K562 (cell line): ENCODE measurements around the gene OBSCN. TPM values are rescaled to one million over a fixed set of nuclear protein-coding genes. Genes with fewer than 3 reads are reported as not detected.
A peak's percentile ranks its signal among the peaks of the same experiment; 100 is the strongest.

ENCODE experiments used
- ATAC-seq: fragments of 200-7000 bp; cut with Tn5 transposase; 3 replicates; pipeline ENCODE4 v1.9.1; 2020; ENCODE audit warnings: moderate library complexity
- BruUV-seq: library from RNA; stranded (reverse); fragments of 400-500 nt; replicated peaks from 2 replicates; lab custom pipeline; 2021; lab: Mats Ljungman, UMichigan
- CTCF ChIA-PET: fragments of 300-600 bp; formaldehyde crosslinking; extraction: SDS; loops from one replicate; lab custom pipeline; 2021; ENCODE audit warnings: low intra/inter-chr PET ratio; lab: Yijun Ruan, JAX
- POLR2A ChIA-PET: fragments of 300-600, 350-650 bp; sonication (Branson Sonifier 250); formaldehyde crosslinking; extraction: SDS; loops from one replicate; lab custom pipeline; 2021; ENCODE audit warnings: antibody characterized with exemption, inconsistent platforms; lab: Yijun Ruan, JAX
- DNase-seq, 4 experiments: peaks; one replicate each; pipeline versions ENCODE4 v3.0.0 to v3.0.0-alpha.2; 2011 to 2018; ENCODE audit warnings: low spot score in 3 of 4, mixed read lengths in 3 of 4; ENCODE audit errors: extremely low read depth in 1 of 4
- FAIRE-seq: peaks from 2 replicates; lab custom pipeline; 2011; peaks lifted over from hg19 to GRCh38; lab: Jason Lieb, UNC
- H2AFZ ChIP-seq: 2 replicates; pipeline ENCODE4 v1.6.0; 2011; ENCODE audit warnings: low read depth, low read length, control low read depth, inconsistent platforms
- H3K27ac ChIP-seq: fragments of 200-600 bp; 3 replicates; pipeline ENCODE4 v1.8.0; 2011; ENCODE audit warnings: low read depth, mild to moderate bottlenecking, control low read depth, inconsistent platforms, low read length, moderate library complexity, mixed read lengths; ENCODE audit errors: extremely low read depth
- H3K27me3 ChIP-seq, 2 experiments: fragments of 300-600 bp in 1 of 2; 2 replicates in 1 of 2; 3 replicates in 1 of 2; pipeline versions ENCODE4 v1.6.0 to v1.8.0; 2011; ENCODE audit warnings: inconsistent platforms in 2 of 2, low read length in 2 of 2, mild to moderate bottlenecking in 1 of 2, mixed read lengths in 1 of 2, moderate library complexity in 1 of 2; ENCODE audit not compliant: control insufficient read depth in 2 of 2, insufficient read depth in 2 of 2
- H3K36me3 ChIP-seq: fragments of 300-600 bp; 3 replicates; pipeline ENCODE4 v1.8.0; 2011; ENCODE audit warnings: mild to moderate bottlenecking, low read length, inconsistent platforms; ENCODE audit not compliant: control insufficient read depth, insufficient read depth
- H3K4me1 ChIP-seq, 2 experiments: fragments of 200-600 bp in 1 of 2; replicated peaks in 1 of 2; 2 replicates in 1 of 2; 3 replicates in 1 of 2; pipeline versions ENCODE4 v1.5.1 to v1.8.0; 2011; ENCODE audit warnings: inconsistent platforms in 2 of 2, low read length in 2 of 2, mild to moderate bottlenecking in 1 of 2, mixed read lengths in 1 of 2, moderate library complexity in 1 of 2; ENCODE audit not compliant: control insufficient read depth in 2 of 2, insufficient read depth in 2 of 2
- H3K4me2 ChIP-seq: 2 replicates; pipeline ENCODE4 v1.6.1; 2011; ENCODE audit warnings: low read length, control low read depth, inconsistent platforms, mixed read lengths; ENCODE audit not compliant: insufficient read depth
- H3K4me3 ChIP-seq: fragments of 200-600 bp; sonication (generic), shearing (Covaris generic); 2 replicates; pipeline ENCODE4 v1.5.1; 2016; ENCODE audit warnings: control low read depth, inconsistent platforms
- H3K79me2 ChIP-seq: fragments of 200-600 bp; 3 replicates; pipeline ENCODE4 v1.8.0; 2011; ENCODE audit warnings: low read length, inconsistent platforms; ENCODE audit not compliant: control insufficient read depth, insufficient read depth
- H3K9ac ChIP-seq, 2 experiments: 2 replicates each; pipeline versions ENCODE4 v1.6.0 to v1.6.1; 2011; ENCODE audit warnings: low read depth in 2 of 2, low read length in 2 of 2, control low read depth in 1 of 2, inconsistent platforms in 1 of 2, mild to moderate bottlenecking in 1 of 2, mixed read lengths in 1 of 2; ENCODE audit not compliant: insufficient read depth in 1 of 2
- H3K9me1 ChIP-seq: one replicate; pipeline ENCODE4 v1.6.0; 2011; ENCODE audit warnings: inconsistent platforms, mild to moderate bottlenecking, low read length, moderate library complexity; ENCODE audit not compliant: control insufficient read depth, insufficient read depth
- H3K9me3 ChIP-seq: replicated peaks from 2 replicates; pipeline ENCODE4 v1.5.1; 2011; ENCODE audit warnings: low read depth, low read length, inconsistent platforms; ENCODE audit not compliant: control insufficient read depth, insufficient read depth
- H4K20me1 ChIP-seq: replicated peaks from 2 replicates; pipeline ENCODE4 v1.6.1; 2011; ENCODE audit warnings: low read length, inconsistent platforms, mixed read lengths; ENCODE audit not compliant: control insufficient read depth, insufficient read depth
- ARID2 ChIP-seq: fragments of 450-650 bp; IDR thresholded peaks from 2 replicates; pipeline ENCODE4 v1.6.1; 2017; ENCODE audit warnings: antibody characterized with exemption, mild to moderate bottlenecking
- CBX8 ChIP-seq: fragments of 200-600 bp; sonication (generic); IDR thresholded peaks from 2 replicates; pipeline ENCODE4 v1.6.1; 2012; ENCODE audit warnings: borderline replicate concordance, mixed run types, low read depth, mild to moderate bottlenecking, moderate library complexity, mixed read lengths, low read length, control low read depth, inconsistent platforms; ENCODE audit not compliant: poor library complexity, severe bottlenecking; ENCODE audit errors: extremely low read depth
- ELF4 ChIP-seq: fragments of 450-650 bp; formaldehyde crosslinking; IDR thresholded peaks from 2 replicates; pipeline ENCODE4 v1.4.0; 2022; ENCODE audit warnings: missing genetic modification characterization
- HBP1 ChIP-seq: fragments of 450-650 bp; formaldehyde crosslinking; IDR thresholded peaks from 2 replicates; pipeline ENCODE4 v1.4.0; 2022; ENCODE audit warnings: missing genetic modification characterization
- HOMEZ ChIP-seq: fragments of 250-450 bp; sonication (Bioruptor Pico); IDR thresholded peaks from 2 replicates; pipeline ENCODE4 v1.4.0; 2020; ENCODE audit warnings: mild to moderate bottlenecking, moderate library complexity
- KDM1A ChIP-seq, 2 experiments: fragments of 450-650 bp; IDR thresholded peaks; 2 replicates each; pipeline ENCODE4 v1.6.1; 2016; ENCODE audit warnings: mild to moderate bottlenecking in 2 of 2
- STAT5A ChIP-seq: IDR thresholded peaks from 2 replicates; pipeline ENCODE4 v1.6.1; 2012; ENCODE audit warnings: low read length, inconsistent platforms, borderline replicate concordance
- TBP ChIP-seq: optimal IDR thresholded peaks from 2 replicates; pipeline ENCODE3; 2011; ENCODE audit warnings: low read depth, low read length, improper control_type of control experiment
- THRB ChIP-seq: fragments of 450-650 bp; formaldehyde crosslinking; conservative IDR thresholded peaks from 2 replicates; pipeline ENCODE4 v1.4.0; 2022; ENCODE audit warnings: mild to moderate bottlenecking, missing genetic modification characterization
- TSC22D4 ChIP-seq: fragments of 450-650 bp; IDR thresholded peaks from 2 replicates; pipeline ENCODE4 v1.6.1; 2016; ENCODE audit warnings: missing genetic modification characterization, missing biosample characterization, control low read depth
- ZBTB5 ChIP-seq: fragments of 450-650 bp; IDR thresholded peaks from 2 replicates; pipeline ENCODE4 v1.6.1; 2017; ENCODE audit warnings: antibody characterized with exemption
- ZNF512 ChIP-seq: IDR thresholded peaks from 2 replicates; pipeline ENCODE4 v1.6.1; 2016; ENCODE audit warnings: missing genetic modification characterization, missing compliant biosample characterization
- WGBS: fragments of 100-300 bp; shearing (Covaris generic); methylation state at CpG from one replicate; pipeline ENCODE4 v1.1.6; 2016; ENCODE audit warnings: low coverage, mixed read lengths; ENCODE audit not compliant: insufficient coverage; ENCODE audit errors: missing lambda C conversion rate; 5-methylcytosine and 5-hydroxymethylcytosine counted together
- in situ Hi-C: fragments of 300-500 bp; cut with MboI; formaldehyde crosslinking; loops from 4 replicates; pipeline ENCODE4 v1.15.0; 2018; ENCODE audit warnings: inconsistent platforms, mixed read lengths
- intact Hi-C: fragments of 100-400 bp; cut with micrococcal nuclease; formaldehyde crosslinking; loops from 2 replicates; pipeline ENCODE4 v1.14.2; 2022
- polyA plus RNA-seq, 8 experiments: library from polyadenylated mRNA; depleted of rRNA in 4 of 8; stranded (reverse) in 5 of 8; unstranded in 3 of 8; fragments of >200 nt; fragmentation: Nextera tagmentation in 2 of 8; fragmentation: Illumina TruSeq in 1 of 8; extraction: Ambion mirVana in 2 of 8; extraction: Trizol in 1 of 8; gene quantifications; 2 replicates each; pipeline versions ENCODE4 v1.2.1 to v1.2.3, GENCODE V29; 2011 to 2014; ENCODE audit warnings: inconsistent platforms in 1 of 8, missing spikeins in 1 of 8
- total RNA-seq, 7 experiments: library from RNA; depleted of rRNA in 6 of 7; stranded (reverse); fragments of >200 nt in 6 of 7; fragmentation: Illumina TruSeq in 2 of 7; extraction: Trizol in 2 of 7; gene quantifications; 2 replicates each; pipeline versions ENCODE4 v1.2.1 to v1.2.3, GENCODE V29; 2011 to 2021; ENCODE audit warnings: low replicate concordance in 1 of 7

OBSCN gene
- total and polyA plus RNA-seq, 9 of the 15 experiments (the other 6 are each of a cell fraction or from before 2014, with no cell fraction given): 0.18 to 19.7 (median 3.6) TPM

- H3K9me3 ChIP-seq: peaks cover 4% of the 10 kb centered on the region; the same call in 1 of the 2 replicates
- CTCF ChIA-PET: no interaction called here
- TF ChIP-seq TBP (no peak), TSC22D4 (tag) (peak; percentile 39; the same call in 1 of the 2 replicates), ZBTB5 (no peak), ARID2 (no peak), CBX8 (no peak), THRB (0 out of 2 replicates have a peak, but pooled peaks have one; percentile 54), HBP1 (CRISPR knock-in tag) (0 out of 2 replicates have a peak, but pooled peaks have one; percentile 38), ZNF512 (no peak), KDM1A (IDR thresholded peaks at IDR 0.05) (peak in 1 of 2 experiments; percentile 34; a peak in 1 of 4 replicates), ELF4 (peak; percentile 14; the same call in 1 of the 2 replicates), HOMEZ (CRISPR knock-in tag) (no peak), STAT5A (no peak)
Measured at GRCh38 chr1:228310162-228310792, 102.4 kb downstream of the OBSCN start.

More at GRCh38 chr1:228310162-228310792, 102.4 kb downstream of the OBSCN start:
- FAIRE-seq (no peak), ATAC-seq (no peak), DNase-seq (no peak)
- Histone ChIP-seq H3K27me3 (peaks cover 24 to 58% of the 10 kb centered on the region in 2 experiments; a peak in 4 of 5 replicates), H3K4me2 (no peak overlapping the region), H3K9me1 (no peaks in the 10 kb centered on the region), H4K20me1 (no peaks in the 10 kb centered on the region), H3K36me3 (no peaks in the 10 kb centered on the region), H3K4me1 (peaks cover 0 to 19% of the 10 kb centered on the region in 2 experiments; a peak in 1 of 5 replicates), H3K4me3 (no peak overlapping the region), H3K27ac (no peak overlapping the region), H2AFZ (no peak overlapping the region), H3K79me2 (no peaks in the 10 kb centered on the region), H3K9ac (no peak overlapping the region)
- intact Hi-C loops (no loop called here), in situ Hi-C loops (no loop called here)
- no TSS peak for BruUV-seq
- POLR2A ChIA-PET: interaction anchor here (0.6 kb wide), 1 partner anchor 119 kb away, joined by 3 read pairs; no protein-coding TSS in a partner anchor
- 0% methylated on average over 3 of the region's 3 CpGs for WGBS
